GM19043 (cell line): ENCODE measurements around the gene SERPINB8.

Source experiments
- ATAC-seq: cut with Tn5 transposase; IDR thresholded peaks from one replicate; pipeline ENCODE4 v1.9.1; 2021; ENCODE audit warnings: low read depth; ENCODE audit not compliant: unreplicated experiment

Gene SERPINB8

GRCh38 chr18:63964908-63965307, 5.0 kb upstream of the SERPINB8 start:
- no peak for ATAC-seq

- no peak for ATAC-seq
Measured at GRCh38 chr18:63965716-63966330, 4.1 kb upstream of the SERPINB8 start.

GRCh38 chr18:63970809-63971205, 926 bp downstream of the SERPINB8 start:
- no peak for ATAC-seq

GRCh38 chr18:63971320-63972001, 1.6 kb downstream of the SERPINB8 start:
- ATAC-seq, result no peak

- no peak for ATAC-seq
Measured at GRCh38 chr18:63972002-63972376, 2.1 kb downstream of the SERPINB8 start.

- ATAC-seq, result no peak
Measured at GRCh38 chr18:63974991-63975390, 5.1 kb downstream of the SERPINB8 start.

- ATAC-seq, result no peak
Measured at GRCh38 chr18:63975628-63976027, 5.7 kb downstream of the SERPINB8 start.

- no peak for ATAC-seq
Measured at GRCh38 chr18:63977040-63977439, 7.2 kb downstream of the SERPINB8 start.

GRCh38 chr18:63979409-63979920, 9.6 kb downstream of the SERPINB8 start:
- ATAC-seq, result peak; percentile 73

- ATAC-seq, result no peak
Measured at GRCh38 chr18:63980027-63980426, 10.1 kb downstream of the SERPINB8 start.

GRCh38 chr18:63980896-63981460, 11.1 kb downstream of the SERPINB8 start:
- ATAC-seq, result no peak

- no peak for ATAC-seq
Measured at GRCh38 chr18:63981719-63982118, 11.8 kb downstream of the SERPINB8 start.

- ATAC-seq, result no peak
Measured at GRCh38 chr18:63982361-63982760, 12.5 kb downstream of the SERPINB8 start.

GRCh38 chr18:63986885-63987284, 17.0 kb downstream of the SERPINB8 start:
- ATAC-seq, result no peak

- ATAC-seq, result no peak
Measured at GRCh38 chr18:63987743-63988142, 17.9 kb downstream of the SERPINB8 start.

GRCh38 chr18:63992751-63993150, 22.9 kb downstream of the SERPINB8 start:
- no peak for ATAC-seq

- peak; percentile 55 for ATAC-seq
Measured at GRCh38 chr18:63994783-63995399, 25.0 kb downstream of the SERPINB8 start.

- ATAC-seq, result no peak
Measured at GRCh38 chr18:63997041-63997440, 27.2 kb downstream of the SERPINB8 start.

- no peak for ATAC-seq
Measured at GRCh38 chr18:63997606-63998005, 27.7 kb downstream of the SERPINB8 start.

- ATAC-seq, result no peak
Measured at GRCh38 chr18:63999871-64000270, 30.0 kb downstream of the SERPINB8 start.

GRCh38 chr18:64002581-64002980, 32.7 kb downstream of the SERPINB8 start:
- ATAC-seq, result no peak
